Hepatocyte (in vitro differentiated cells): ENCODE measurements around the gene SLC26A11.

Experiments used
- CTCF ChIP-seq: fragments of 200-600 bp; sonication (generic); IDR thresholded peaks from 2 replicates; pipeline ENCODE4 v1.5.1; 2016; ENCODE audit warnings: antibody characterized with exemption, mild to moderate bottlenecking; ENCODE audit not compliant: poor library complexity
- EZH2 ChIP-seq: fragments of 200-600 bp; sonication (generic); IDR thresholded peaks from 2 replicates; pipeline ENCODE4 v1.6.1; 2016; ENCODE audit warnings: antibody characterized with exemption, mild to moderate bottlenecking, borderline replicate concordance

GRCh38 chr17:80182118-80182844 is 37.9 kb upstream of the SLC26A11 start:
- TF ChIP-seq CTCF, result no peak
- no peak for TF ChIP-seq EZH2
